Measurements from ENCODE around the gene MRPL30.
"Not testable (repeated sequence)": the region's sequence is repeated elsewhere in the genome, so short reads cannot be mapped to it uniquely, and the experiment has no call there.

Gene MRPL30

GRCh38 chr2:99217929-99218501 is 37.0 kb downstream of the MRPL30 start:
- Histone ChIP-seq H3K36me3 (ENCODE audit: insufficient read depth) (no peaks in the 10 kb centered on the region), H3K79me2 (ENCODE audit: insufficient read depth, low read depth) (no peaks in the 10 kb centered on the region), H3K4me1 (ENCODE audit: low read depth, poor library complexity, severe bottlenecking) (peaks cover 16% of the 10 kb centered on the region), H3K4me2 (no peak overlapping the region), H3K4me3 (IDR thresholded peaks at IDR 0.05; ENCODE audit: insufficient read depth, low read depth, low read length) (no peak overlapping the region), H2AFZ (ENCODE audit: low read depth) (no peak overlapping the region), H3K9ac (no peak overlapping the region), H3K27me3 (ENCODE audit: insufficient read depth, low read depth) (no peaks in the 10 kb centered on the region), H4K20me1 (ENCODE audit: insufficient read depth) (no peaks in the 10 kb centered on the region), H3K27ac (no peak overlapping the region)
- no peak for TF ChIP-seq CTCF (conservative IDR thresholded peaks at IDR 0.05; ENCODE audit: low read depth, low read length)

GRCh38 chr2:99233177-99233576 is 52.2 kb downstream of the MRPL30 start:
- H3K27me3 ChIP-seq (ENCODE audit: insufficient read depth, low read depth); H4K20me1 ChIP-seq (ENCODE audit: insufficient read depth); H3K9ac ChIP-seq; H3K4me1 ChIP-seq (ENCODE audit: low read depth, poor library complexity, severe bottlenecking); H3K79me2 ChIP-seq (ENCODE audit: insufficient read depth, low read depth); H3K4me3 ChIP-seq (IDR thresholded peaks at IDR 0.05; ENCODE audit: insufficient read depth, low read depth, low read length); H3K27ac ChIP-seq; H2AFZ ChIP-seq (ENCODE audit: low read depth); H3K4me2 ChIP-seq; H3K36me3 ChIP-seq (ENCODE audit: insufficient read depth): not testable (repeated sequence)

GRCh38 chr2:99238599-99238998 is 57.6 kb downstream of the MRPL30 start:
- no peak overlapping the region for H3K4me3 ChIP-seq (IDR thresholded peaks at IDR 0.05; ENCODE audit: insufficient read depth, low read depth, low read length)
- no peaks in the 10 kb centered on the region for H3K4me1 ChIP-seq (ENCODE audit: low read depth, poor library complexity, severe bottlenecking)
- H3K27me3 ChIP-seq (ENCODE audit: insufficient read depth, low read depth): no peaks in the 10 kb centered on the region
- no peak overlapping the region for H3K9ac ChIP-seq
- H3K27ac ChIP-seq: no peak overlapping the region
- no peaks in the 10 kb centered on the region for H3K36me3 ChIP-seq (ENCODE audit: insufficient read depth)
- no peak overlapping the region for H2AFZ ChIP-seq (ENCODE audit: low read depth)
- H3K4me2 ChIP-seq: no peak overlapping the region
- TF ChIP-seq CTCF (conservative IDR thresholded peaks at IDR 0.05; ENCODE audit: low read depth, low read length): no peak
- no peaks in the 10 kb centered on the region for H3K79me2 ChIP-seq (ENCODE audit: insufficient read depth, low read depth)
- no peaks in the 10 kb centered on the region for H4K20me1 ChIP-seq (ENCODE audit: insufficient read depth)

GRCh38 chr2:99240431-99240830 is 59.4 kb downstream of the MRPL30 start:
- H3K79me2 ChIP-seq (ENCODE audit: insufficient read depth, low read depth): no peaks in the 10 kb centered on the region
- H3K9ac ChIP-seq: no peak overlapping the region
- H3K27ac ChIP-seq: no peak overlapping the region
- H3K36me3 ChIP-seq (ENCODE audit: insufficient read depth): no peaks in the 10 kb centered on the region
- no peak overlapping the region for H3K4me3 ChIP-seq (IDR thresholded peaks at IDR 0.05; ENCODE audit: insufficient read depth, low read depth, low read length)
- no peaks in the 10 kb centered on the region for H4K20me1 ChIP-seq (ENCODE audit: insufficient read depth)
- no peaks in the 10 kb centered on the region for H3K4me1 ChIP-seq (ENCODE audit: low read depth, poor library complexity, severe bottlenecking)
- no peak overlapping the region for H3K4me2 ChIP-seq
- no peaks in the 10 kb centered on the region for H3K27me3 ChIP-seq (ENCODE audit: insufficient read depth, low read depth)
- no peak overlapping the region for H2AFZ ChIP-seq (ENCODE audit: low read depth)
- TF ChIP-seq CTCF (conservative IDR thresholded peaks at IDR 0.05; ENCODE audit: low read depth, low read length): no peak

GRCh38 chr2:99242151-99242550 is 61.2 kb downstream of the MRPL30 start:
- Histone ChIP-seq H2AFZ (ENCODE audit: low read depth) (no peak overlapping the region), H3K4me1 (ENCODE audit: low read depth, poor library complexity, severe bottlenecking) (no peaks in the 10 kb centered on the region), H3K4me2 (no peak overlapping the region), H4K20me1 (ENCODE audit: insufficient read depth) (no peaks in the 10 kb centered on the region), H3K4me3 (IDR thresholded peaks at IDR 0.05; ENCODE audit: insufficient read depth, low read depth, low read length) (no peak overlapping the region), H3K79me2 (ENCODE audit: insufficient read depth, low read depth) (no peaks in the 10 kb centered on the region), H3K27me3 (ENCODE audit: insufficient read depth, low read depth) (no peaks in the 10 kb centered on the region), H3K27ac (no peak overlapping the region), H3K9ac (no peak overlapping the region), H3K36me3 (ENCODE audit: insufficient read depth) (no peaks in the 10 kb centered on the region)
- no peak for TF ChIP-seq CTCF (conservative IDR thresholded peaks at IDR 0.05; ENCODE audit: low read depth, low read length)

Measured in KMS-11 (cell line).